ENCODE measurements around the gene CCDC60. TPM values are rescaled to one million over a fixed set of nuclear protein-coding genes. Genes with fewer than 3 reads are reported as not detected.

The CCDC60 gene
- total RNA-seq, 1 experiment from 2014 or later: not detected

DNA sequence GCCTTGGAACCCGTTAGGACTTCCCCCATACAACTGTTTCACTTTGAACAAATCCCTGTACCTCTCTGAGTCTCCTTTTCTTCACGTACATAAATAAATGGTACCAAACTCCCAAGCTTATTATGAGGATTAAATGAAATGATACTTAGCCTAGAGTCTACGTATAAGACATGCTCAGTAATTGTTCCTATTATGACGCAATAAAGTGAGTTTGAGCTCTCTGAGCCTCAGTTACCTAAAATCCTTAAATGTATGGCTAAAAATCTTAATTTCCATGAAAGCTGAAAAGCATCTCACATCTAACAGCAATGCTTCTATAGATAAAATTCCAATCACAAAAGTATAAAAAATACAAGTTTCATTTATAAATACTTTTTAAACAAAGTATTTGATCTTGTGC lies 141.1 kb downstream of the CCDC60 start:
- no peak for TF ChIP-seq SIN3A (IDR thresholded peaks at IDR 0.05; ENCODE audit: low read depth)
- no peak for TF ChIP-seq EZH2 (IDR thresholded peaks at IDR 0.05)
- no peak for TF ChIP-seq YY1 (IDR thresholded peaks at IDR 0.05; ENCODE audit: extremely low read depth, insufficient replicate concordance, low read depth, low read length)
- no peak for TF ChIP-seq CEBPB (IDR thresholded peaks at IDR 0.05; ENCODE audit: low read depth)
- TF ChIP-seq EGR1 (IDR thresholded peaks at IDR 0.05; ENCODE audit: low read depth): no peak
- TF ChIP-seq TCF7L2 (IDR thresholded peaks at IDR 0.05; ENCODE audit: borderline replicate concordance, extremely low read depth, insufficient read depth, insufficient read length): no peak
- DNase-seq (ENCODE audit: low read depth, low spot score) (no peak), ATAC-seq (no peak)
- Histone ChIP-seq H3K9me2 (ENCODE audit: insufficient read depth) (no peaks in the 10 kb centered on the region), H3K4me2 (ENCODE audit: low read length) (no peak overlapping the region), H2AFZ (ENCODE audit: low read depth, low read length, poor library complexity, severe bottlenecking) (no peak overlapping the region), H3K4me3 (replicated peaks in 1 of 2; ENCODE audit: low read depth in 1 of 2, low read length in 2 of 2) (no peak overlapping the region), H3K9ac (ENCODE audit: low read length) (no peak overlapping the region), H4K20me1 (ENCODE audit: insufficient read depth) (no peaks in the 10 kb centered on the region), H3K36me3 (ENCODE audit: control insufficient read depth in 1 of 2, insufficient read depth in 2 of 2, low read length in 2 of 2) (no peaks in the 10 kb centered on the region), H3K27ac (ENCODE audit: low read depth, low read length) (no peak overlapping the region), H3K9me3 (ENCODE audit: control insufficient read depth in 1 of 2, insufficient read depth in 1 of 2, low read depth in 1 of 2, low read length in 2 of 2) (no peaks in the 10 kb centered on the region), H3K79me2 (ENCODE audit: insufficient read depth, low read length) (no peaks in the 10 kb centered on the region), H3K27me3 (ENCODE audit: insufficient read depth, low read length) (peaks cover 30% of the 10 kb centered on the region), H3K4me1 (ENCODE audit: control insufficient read depth in 1 of 2, insufficient read depth in 2 of 2, low read length in 2 of 2) (no peaks in the 10 kb centered on the region)
- intact Hi-C loops (cut with micrococcal nuclease): no loop called here
- ChIA-PET RAD21 (ENCODE audit: low non-redundant PET in 1 of 2, low total read pairs in 2 of 2, uncharacterized antibody in 2 of 2, unreplicated experiment in 2 of 2) (no interaction called here), POLR2A (no interaction called here), CTCF (no interaction called here)
- BruUV-seq (replicated peaks): no TSS peak

DNA sequence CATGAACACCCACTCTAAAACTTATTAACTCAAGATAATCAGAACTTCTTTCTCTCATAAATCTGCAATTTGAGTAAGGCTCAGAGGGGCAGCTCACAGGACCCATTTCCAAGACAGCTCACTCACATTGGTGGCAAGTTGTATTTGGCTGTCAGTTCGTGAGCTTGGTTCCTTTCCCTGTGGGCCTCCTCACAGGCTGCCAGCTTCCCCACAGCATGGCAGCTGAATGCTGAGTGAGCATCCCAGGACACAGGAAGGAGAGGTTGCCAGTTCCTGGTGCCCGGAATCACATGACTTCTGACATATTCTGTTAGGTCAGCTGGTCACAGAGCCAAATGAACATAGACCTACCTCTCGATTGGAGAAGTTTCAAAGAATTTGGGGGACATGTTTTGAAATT lies 142.4 kb downstream of the CCDC60 start:
- DNase-seq (ENCODE audit: low read depth, low spot score) (no peak), ATAC-seq (no peak)
- Histone ChIP-seq H3K9me3 (ENCODE audit: control insufficient read depth in 1 of 2, insufficient read depth in 1 of 2, low read depth in 1 of 2, low read length in 2 of 2) (no peaks in the 10 kb centered on the region), H4K20me1 (ENCODE audit: insufficient read depth) (no peaks in the 10 kb centered on the region), H3K79me2 (ENCODE audit: insufficient read depth, low read length) (no peaks in the 10 kb centered on the region), H3K27me3 (ENCODE audit: insufficient read depth, low read length) (peaks cover 19% of the 10 kb centered on the region; the same call in 1 of the 2 replicates), H2AFZ (ENCODE audit: low read depth, low read length, poor library complexity, severe bottlenecking) (no peak overlapping the region), H3K9ac (ENCODE audit: low read length) (no peak overlapping the region), H3K9me2 (ENCODE audit: insufficient read depth) (no peaks in the 10 kb centered on the region), H3K36me3 (ENCODE audit: control insufficient read depth in 1 of 2, insufficient read depth in 2 of 2, low read length in 2 of 2) (no peaks in the 10 kb centered on the region), H3K4me3 (replicated peaks in 1 of 2; ENCODE audit: low read depth in 1 of 2, low read length in 2 of 2) (no peak overlapping the region), H3K27ac (ENCODE audit: low read depth, low read length) (no peak overlapping the region), H3K4me2 (ENCODE audit: low read length) (no peak overlapping the region), H3K4me1 (ENCODE audit: control insufficient read depth in 1 of 2, insufficient read depth in 2 of 2, low read length in 2 of 2) (no peaks in the 10 kb centered on the region)
- TF ChIP-seq POLR2A (IDR thresholded peaks at IDR 0.05; ENCODE audit: borderline replicate concordance, extremely low read depth, insufficient read depth, insufficient read length) (no peak), YY1 (IDR thresholded peaks at IDR 0.05; ENCODE audit: extremely low read depth, insufficient replicate concordance, low read depth, low read length) (peak; percentile 55), ZNF274 (IDR thresholded peaks at IDR 0.05; ENCODE audit: low read depth, low read length) (no peak)
- intact Hi-C loops (cut with micrococcal nuclease): no loop called here
- RAD21 ChIA-PET (ENCODE audit: low non-redundant PET in 1 of 2, low total read pairs in 2 of 2, uncharacterized antibody in 2 of 2, unreplicated experiment in 2 of 2): no interaction called here
- POLR2A ChIA-PET: no interaction called here
- CTCF ChIA-PET: no interaction called here
- no TSS peak for BruUV-seq (replicated peaks)

Measured in HCT116 (cell line).